Measurements from ENCODE around the gene PTEN.
"Not testable (repeated sequence)": the region's sequence is repeated elsewhere in the genome, so short reads cannot be mapped to it uniquely, and the experiment has no call there.

PTEN gene

DNA sequence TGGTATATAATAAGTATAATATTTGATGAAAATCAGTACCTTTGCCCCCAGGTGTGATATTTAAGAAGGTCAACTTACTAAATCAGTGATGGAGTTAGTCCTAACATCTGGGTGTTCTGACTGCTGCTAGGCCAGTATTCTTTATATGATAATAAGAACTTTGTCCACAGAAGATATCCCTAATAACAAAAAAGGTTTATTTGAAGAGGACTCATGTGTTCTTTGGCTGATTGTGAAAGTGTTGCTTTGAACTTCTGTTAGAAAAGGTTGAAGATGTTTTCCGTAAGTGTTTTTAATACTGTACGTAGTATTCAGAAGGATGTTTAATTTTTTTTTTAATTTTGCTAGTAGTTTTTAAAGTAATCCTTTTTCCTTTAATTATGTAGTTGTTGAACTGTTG lies 10.2 kb downstream of the PTEN start:
- no peak for DNase-seq

DNA sequence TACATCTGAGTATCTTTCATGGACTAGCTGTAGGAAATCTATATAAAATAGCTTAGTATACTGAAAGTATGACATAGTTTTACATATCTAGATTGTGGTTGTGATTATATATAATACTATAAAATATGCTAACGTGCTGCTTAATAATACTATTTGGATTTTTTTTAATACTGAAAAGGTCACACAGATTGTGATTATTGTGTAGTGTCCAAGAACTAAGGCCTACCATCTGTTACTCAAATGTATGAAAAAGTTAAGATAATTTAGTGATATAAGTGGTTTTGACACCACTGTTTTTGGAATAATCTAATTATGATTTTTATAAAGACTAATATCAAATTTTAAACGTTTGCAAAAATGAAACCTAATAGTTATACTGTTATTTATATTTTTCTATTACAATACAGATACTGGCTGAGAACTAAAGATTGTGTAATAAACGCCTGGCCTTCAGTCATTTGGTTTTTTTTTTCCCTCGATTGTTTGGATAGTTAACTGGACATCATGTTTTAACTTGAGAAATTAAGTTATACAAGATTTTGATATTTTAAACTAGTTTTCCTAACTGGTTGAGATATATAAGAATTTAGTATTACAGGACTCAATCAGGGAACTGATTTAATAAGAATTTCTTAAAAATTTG lies 12.6 kb downstream of the PTEN start:
- DNase-seq, result no peak

DNA sequence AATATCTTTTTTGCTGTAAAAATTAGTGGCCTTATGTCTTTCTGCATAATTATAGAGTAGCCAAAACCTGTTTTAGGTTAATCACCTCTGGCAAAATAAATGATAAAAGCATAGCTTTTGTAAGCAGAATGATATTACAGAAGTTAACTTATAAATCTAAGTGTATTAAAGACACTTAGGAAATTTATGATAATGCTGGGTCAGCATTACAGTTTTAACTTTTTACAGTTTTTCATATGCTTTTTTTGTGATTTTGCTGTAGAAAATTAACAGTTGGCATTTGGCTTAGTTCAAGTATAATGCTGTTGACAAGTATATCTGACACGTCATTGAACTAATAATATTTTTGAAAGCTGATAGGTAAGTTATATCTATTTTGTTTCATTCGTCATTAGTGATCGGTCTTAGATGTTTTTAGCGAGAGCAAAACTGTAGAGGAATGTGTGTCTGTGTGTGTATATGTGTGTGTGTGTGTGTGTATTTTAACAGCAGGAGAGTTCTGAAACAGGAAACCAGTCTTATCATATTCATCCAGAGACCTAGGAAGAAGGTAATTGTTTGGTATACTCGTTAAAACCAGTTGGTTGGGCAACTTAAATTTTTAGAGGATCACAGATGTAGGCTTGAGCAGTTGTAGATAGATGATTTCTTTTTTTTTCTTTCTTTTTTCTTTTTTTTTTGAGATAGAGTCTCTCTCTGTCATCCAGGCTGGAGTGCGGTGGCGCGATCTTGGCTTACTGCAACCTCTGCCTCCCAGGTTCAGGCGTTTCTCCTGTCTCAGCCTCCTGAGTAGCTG lies 15.4 kb downstream of the PTEN start:
- DNase-seq, result no peak

GRCh38 chr10:87880336-87880735 lies 16.9 kb downstream of the PTEN start:
- DNase-seq, result no peak

DNA sequence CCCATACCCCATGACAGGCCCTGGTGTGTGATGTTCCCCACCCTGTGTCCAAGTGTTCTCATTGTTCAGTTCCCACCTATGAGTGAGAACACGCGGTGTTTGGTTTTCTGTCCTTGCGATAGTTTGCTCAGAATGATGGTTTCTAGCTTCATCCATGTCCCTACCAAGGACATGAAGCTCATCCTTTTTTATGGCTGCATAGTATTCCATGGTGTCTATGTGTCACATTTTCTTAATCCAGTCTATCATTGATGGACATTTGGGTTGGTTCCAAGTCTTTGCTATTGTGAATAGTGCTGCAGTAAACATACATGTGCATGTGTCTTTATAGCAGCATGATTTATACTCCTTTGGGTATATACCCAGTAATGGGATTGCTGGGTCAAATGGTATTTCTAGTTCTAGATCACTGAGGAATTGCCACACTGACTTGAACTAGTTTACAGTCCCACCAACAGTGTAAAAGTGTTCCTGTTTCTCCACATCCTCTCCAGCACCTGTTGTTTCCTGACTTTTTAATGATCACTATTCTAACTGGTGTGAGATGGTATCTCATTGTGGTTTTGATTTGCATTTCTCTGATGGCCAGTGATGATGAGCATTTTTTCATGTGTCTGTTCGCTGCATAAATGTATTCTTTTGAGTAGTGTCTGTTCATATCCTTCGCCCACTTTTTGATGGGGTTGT lies 18.1 kb downstream of the PTEN start:
- not testable (repeated sequence) for DNase-seq

GRCh38 chr10:87882555-87883294 lies 19.3 kb downstream of the PTEN start:
- no peak for DNase-seq

GRCh38 chr10:87886635-87887034 lies 23.2 kb downstream of the PTEN start:
- DNase-seq, result no peak

DNA sequence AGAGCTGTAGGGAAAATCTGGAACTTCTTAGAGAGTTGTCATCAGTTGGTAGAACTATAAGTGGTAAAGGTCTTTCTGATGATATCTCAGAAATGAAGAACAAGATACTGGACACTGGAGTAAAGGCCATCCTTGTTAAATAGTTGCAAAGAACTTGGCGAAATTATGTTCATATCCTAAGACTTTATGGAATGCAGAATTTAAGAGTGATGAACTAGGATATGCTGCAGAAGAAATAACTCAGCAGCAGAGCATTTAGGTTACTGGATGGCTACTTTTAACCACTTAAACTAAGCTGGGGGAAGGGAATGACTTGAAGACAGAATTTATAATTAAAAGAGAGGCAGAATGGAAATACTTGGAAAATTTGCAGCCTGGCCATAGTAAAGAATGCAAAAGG lies 23.7 kb downstream of the PTEN start:
- no peak for DNase-seq

GRCh38 chr10:87887548-87888289 lies 24.3 kb downstream of the PTEN start:
- no peak for DNase-seq

- DNase-seq, result no peak
Measured at GRCh38 chr10:87895430-87895829, 32.0 kb downstream of the PTEN start.

GRCh38 chr10:87896216-87896615 lies 32.8 kb downstream of the PTEN start:
- DNase-seq, result no peak

DNA sequence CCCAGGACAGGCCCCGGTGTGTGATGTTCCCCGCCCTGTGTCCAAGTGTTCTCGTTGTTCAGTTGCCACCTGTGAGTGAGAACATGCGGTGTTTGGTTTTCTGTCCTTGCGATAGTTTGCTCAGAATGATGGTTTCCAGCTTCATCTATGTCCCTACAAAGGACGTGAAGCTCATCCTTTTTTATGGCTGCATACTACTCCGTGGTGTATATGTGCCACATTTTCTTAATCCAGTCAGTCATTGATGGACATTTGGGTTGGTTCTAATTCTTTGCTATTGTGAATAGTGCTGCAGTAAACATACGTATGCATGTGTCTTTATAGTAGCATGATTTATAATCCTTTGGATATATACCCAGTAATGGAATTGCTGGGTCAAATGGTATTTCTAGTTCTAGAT lies 34.5 kb downstream of the PTEN start:
- DNase-seq, result not testable (repeated sequence)

DNA sequence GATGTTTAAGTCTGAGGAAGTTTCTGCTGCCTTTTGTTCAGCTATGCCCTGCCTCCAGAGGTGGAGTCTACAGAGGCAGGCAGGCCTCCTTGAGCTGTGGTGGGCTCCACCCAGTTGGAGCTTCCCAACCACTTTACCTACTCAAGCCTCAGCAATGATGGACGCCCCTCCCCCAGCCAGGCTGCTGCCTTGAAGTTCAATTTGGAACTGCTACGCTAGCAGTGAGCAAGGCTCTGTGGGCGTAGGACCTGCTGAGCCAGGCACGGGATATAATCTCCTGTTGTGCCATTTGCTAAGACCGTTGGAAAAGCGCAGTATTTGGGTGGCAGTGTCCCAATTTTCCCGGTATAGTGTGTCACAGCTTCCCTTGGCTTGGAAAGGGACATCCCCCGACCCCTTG lies 40.0 kb downstream of the PTEN start:
- DNase-seq, result not testable (repeated sequence)

- DNase-seq, result no peak
Measured at GRCh38 chr10:87913156-87913921, 49.9 kb downstream of the PTEN start.

DNA sequence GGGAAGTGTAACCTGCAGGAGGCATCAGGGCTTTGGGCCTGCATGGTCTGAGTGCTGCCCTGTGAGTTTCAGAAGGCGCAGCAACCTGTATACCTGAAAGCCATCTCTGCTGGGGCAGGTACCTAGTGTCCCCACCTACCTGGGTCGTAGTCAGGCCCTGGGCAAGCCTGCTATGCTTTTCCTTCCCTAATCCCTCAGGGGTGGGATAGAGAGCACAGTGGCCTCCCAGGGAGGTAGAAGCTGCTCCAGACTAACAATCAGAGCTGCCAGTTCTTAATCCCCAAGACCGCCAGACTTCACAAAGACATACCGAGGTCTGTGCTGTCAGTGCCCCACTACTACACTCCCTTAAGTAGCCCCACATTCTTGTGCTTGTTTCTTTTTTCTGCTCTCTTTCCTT lies 52.0 kb downstream of the PTEN start:
- DNase-seq, result no peak

DNA sequence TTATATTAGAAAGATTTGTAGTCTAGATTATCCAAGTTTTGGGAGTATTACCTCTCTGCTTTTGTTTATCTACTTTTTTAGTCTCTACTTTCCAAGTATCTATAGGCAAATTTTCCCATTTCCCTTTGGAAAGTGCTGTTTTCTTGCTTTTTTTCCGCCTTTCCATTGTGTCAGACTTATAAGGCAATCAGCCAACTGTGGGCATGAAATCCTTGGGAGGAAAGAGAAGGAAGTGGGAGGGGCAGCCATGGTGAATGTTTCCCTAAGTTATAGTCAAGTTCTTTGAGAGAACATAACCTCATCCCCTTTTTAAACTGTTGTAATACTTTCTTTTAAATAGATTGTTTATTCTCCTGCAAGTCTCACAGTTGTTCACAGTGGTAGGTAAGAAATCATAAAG lies 52.6 kb downstream of the PTEN start:
- peak; percentile 50 for DNase-seq

- DNase-seq, result no peak
Measured at GRCh38 chr10:87916515-87916914, 53.1 kb downstream of the PTEN start.

GRCh38 chr10:87918254-87918859 lies 54.9 kb downstream of the PTEN start:
- no peak for DNase-seq

DNA sequence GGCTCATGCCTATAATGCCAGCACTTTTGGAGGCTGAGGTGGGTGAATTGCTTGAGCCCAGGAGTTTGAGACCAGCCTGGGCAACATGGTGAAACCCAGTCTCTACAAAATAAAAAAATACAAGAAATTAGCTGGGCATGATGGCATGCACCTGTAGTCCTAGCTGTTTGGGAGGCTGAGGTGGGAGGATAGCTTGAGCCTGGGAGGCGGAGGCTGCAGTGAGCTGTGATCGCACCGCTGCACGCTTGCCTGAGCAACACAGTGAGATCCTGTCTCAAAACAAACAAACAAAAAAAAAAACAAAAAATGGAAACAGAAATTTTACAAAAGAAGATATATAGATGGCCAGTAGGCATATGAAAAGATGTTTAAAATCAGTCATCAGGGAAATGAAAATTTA lies 57.1 kb downstream of the PTEN start:
- DNase-seq, result no peak

DNA sequence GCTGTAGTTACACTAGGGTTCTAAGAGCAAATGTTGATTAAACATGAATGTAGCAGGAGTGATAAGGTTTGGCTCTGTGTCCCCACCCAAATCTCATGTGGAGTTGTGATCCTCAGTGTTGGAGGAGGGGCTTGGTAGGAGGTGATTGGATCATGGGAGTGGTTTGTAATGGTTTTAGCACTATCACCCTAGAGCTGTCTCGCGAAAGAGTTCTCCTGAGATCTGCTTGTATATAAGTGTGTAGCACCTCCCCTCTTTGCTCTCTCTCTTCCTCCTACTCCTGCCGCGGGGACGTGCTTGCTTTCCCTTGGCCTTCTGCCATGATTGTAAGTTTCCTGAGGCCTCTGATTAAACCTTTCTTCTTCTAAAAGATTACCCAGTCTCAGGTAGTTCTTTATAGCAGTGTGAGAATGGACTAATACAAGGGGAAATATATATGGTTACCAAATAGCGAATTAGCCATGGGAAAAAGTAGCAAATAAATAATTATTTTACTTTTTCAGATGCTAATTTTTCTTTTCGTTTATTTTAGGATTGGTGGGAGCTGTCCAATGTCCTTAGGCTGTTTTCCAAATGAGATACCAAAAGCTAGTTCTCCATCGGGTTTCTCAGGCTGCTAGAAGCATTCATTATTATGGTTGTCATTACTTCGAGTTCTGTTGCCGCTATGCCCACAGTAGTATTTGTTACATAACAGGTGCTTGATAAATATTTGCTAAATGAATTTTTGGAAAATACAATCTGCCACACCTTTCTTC lies 58.7 kb downstream of the PTEN start:
- no peak for DNase-seq

DNA sequence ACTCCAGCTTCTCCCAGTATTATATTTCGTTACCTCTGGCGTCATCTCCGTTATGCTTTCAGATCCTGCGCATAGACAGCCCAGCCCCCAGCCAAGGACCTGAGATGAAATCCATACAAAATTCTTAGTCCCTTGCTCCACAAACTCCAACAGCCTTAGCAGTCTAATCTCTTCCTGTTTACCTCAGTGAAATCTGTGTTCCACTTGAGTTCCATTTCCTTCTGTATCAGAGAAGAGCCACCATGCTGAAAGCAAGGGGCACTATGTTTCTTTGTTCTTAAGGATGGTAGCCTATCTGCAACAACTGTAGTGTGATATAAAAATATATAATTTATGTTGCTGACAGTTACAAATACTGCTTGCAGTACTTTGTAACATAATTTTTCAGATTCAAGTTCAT lies 59.8 kb downstream of the PTEN start:
- DNase-seq, result no peak
